ENCODE results near the gene LILRA2.

DNA sequence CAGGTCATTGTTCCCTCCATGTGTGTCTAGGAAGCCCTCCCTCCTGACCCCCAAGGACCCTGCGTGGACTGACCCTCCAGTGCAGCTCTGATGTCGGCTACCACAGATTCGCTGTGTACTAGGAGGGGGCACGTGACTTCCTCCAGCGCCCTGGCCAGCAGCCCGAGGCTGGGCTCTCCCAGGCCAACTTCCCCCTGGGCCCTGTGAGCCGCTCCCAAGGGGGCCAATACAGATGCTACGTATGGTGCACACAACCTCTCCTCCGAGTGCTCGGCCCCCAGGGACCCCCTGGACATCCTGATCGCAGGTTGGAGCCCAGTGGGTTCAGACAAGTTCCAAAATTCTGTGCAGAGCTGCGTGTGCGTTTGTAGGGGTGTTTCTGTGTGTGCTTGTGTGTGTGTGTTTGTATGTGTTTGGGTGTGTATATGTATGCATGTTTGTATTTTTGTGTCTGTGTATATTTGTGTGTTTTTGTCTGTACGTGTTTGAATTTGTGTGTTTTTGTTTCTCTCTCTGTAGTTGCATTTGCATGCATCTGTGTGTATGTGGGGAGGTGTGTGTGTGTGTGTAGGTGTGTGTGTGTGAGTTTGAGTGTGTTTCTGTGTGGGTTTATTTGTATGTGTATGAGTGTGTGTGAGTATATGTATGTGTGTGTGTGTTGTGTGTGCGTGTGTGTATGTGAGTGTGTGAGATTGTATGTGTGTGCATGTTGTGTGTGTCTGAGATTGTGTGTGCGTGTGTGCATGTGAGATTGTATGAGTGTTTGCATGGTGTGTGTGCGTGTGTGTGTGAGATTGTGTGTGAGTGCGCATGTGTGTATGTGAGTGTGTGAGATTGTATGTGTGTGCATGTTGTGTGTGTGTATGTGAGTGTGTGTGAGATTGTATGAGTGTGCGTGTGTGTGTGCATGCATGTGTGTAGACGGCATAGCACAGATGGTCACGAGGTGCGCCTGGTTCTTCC lies 21.4 kb upstream of the LILRA2 start:
- TF ChIP-seq, protein P1, sequence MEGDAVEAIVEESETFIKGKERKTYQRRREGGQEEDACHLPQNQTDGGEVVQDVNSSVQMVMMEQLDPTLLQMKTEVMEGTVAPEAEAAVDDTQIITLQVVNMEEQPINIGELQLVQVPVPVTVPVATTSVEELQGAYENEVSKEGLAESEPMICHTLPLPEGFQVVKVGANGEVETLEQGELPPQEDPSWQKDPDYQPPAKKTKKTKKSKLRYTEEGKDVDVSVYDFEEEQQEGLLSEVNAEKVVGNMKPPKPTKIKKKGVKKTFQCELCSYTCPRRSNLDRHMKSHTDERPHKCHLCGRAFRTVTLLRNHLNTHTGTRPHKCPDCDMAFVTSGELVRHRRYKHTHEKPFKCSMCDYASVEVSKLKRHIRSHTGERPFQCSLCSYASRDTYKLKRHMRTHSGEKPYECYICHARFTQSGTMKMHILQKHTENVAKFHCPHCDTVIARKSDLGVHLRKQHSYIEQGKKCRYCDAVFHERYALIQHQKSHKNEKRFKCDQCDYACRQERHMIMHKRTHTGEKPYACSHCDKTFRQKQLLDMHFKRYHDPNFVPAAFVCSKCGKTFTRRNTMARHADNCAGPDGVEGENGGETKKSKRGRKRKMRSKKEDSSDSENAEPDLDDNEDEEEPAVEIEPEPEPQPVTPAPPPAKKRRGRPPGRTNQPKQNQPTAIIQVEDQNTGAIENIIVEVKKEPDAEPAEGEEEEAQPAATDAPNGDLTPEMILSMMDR (IDR thresholded peaks at IDR 0.05), result no peak
- TF ChIP-seq POLR2A (IDR thresholded peaks at IDR 0.05), result no peak
